Measurements from ENCODE around the gene TTYH1.

- TF ChIP-seq CTCF (IDR thresholded peaks at IDR 0.05): no peak
- TF ChIP-seq POLR2AphosphoS5 (IDR thresholded peaks at IDR 0.05; ENCODE audit: low read depth, low read length): no peak
- TF ChIP-seq REST (IDR thresholded peaks at IDR 0.05; ENCODE audit: insufficient read depth in 1 of 2, low read depth in 2 of 2, low read length in 1 of 2): no peak
These were observed 13.3 kb downstream of the TTYH1 start for GRCh38 chr19:54428323-54429175.
